DND-41 (cell line): Measurements from ENCODE around the gene ZSWIM5.

Experiments used
- EZH2 ChIP-seq: IDR thresholded peaks from 3 replicates; pipeline ENCODE4 v1.6.1; 2012; ENCODE audit warnings: borderline replicate concordance, low read depth, mild to moderate bottlenecking, moderate library complexity, low read length, inconsistent platforms; ENCODE audit not compliant: severe bottlenecking
- TF ChIP-seq, protein P1 (sequence below): IDR thresholded peaks from 2 replicates; pipeline ENCODE4 v1.5.1; 2012; ENCODE audit warnings: borderline replicate concordance, low read length, moderate library complexity, mild to moderate bottlenecking; ENCODE audit not compliant: poor library complexity, severe bottlenecking; ENCODE audit errors: extremely low read depth

DNA sequence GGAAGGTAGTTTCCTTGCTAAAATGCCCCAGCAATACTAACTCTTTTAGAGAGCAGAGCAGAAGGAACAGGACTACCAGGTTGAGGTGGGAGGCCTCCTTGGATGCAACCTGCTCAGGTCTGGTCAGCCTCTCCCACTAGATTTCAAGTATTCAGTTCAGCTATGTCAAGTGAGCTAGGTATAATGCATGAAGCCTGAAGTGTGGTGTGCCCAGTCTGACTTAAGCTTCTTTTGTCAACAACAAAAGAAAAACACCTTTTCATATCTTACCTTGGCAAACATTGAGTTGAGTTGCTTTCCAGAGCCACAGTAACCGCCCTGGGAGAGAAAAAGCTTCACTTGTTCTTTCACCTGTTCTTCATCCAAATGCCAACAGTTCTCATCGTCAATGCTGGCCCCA is 146.6 kb downstream of the ZSWIM5 start:
- TF ChIP-seq, protein P1, sequence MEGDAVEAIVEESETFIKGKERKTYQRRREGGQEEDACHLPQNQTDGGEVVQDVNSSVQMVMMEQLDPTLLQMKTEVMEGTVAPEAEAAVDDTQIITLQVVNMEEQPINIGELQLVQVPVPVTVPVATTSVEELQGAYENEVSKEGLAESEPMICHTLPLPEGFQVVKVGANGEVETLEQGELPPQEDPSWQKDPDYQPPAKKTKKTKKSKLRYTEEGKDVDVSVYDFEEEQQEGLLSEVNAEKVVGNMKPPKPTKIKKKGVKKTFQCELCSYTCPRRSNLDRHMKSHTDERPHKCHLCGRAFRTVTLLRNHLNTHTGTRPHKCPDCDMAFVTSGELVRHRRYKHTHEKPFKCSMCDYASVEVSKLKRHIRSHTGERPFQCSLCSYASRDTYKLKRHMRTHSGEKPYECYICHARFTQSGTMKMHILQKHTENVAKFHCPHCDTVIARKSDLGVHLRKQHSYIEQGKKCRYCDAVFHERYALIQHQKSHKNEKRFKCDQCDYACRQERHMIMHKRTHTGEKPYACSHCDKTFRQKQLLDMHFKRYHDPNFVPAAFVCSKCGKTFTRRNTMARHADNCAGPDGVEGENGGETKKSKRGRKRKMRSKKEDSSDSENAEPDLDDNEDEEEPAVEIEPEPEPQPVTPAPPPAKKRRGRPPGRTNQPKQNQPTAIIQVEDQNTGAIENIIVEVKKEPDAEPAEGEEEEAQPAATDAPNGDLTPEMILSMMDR: no peak
- no peak for TF ChIP-seq EZH2
